SW480 (cell line): Measurements from ENCODE around the gene FAM187B.
"Not testable (repeated sequence)": the region's sequence is repeated elsewhere in the genome, so short reads cannot be mapped to it uniquely, and the experiment has no call there.

Source experiments
- DNase-seq: peaks from one replicate; pipeline ENCODE4 v3.0.0-alpha.2; 2016; ENCODE audit warnings: low spot score

FAM187B gene

GRCh38 chr19:35236638-35237400 lies 8.3 kb upstream of the FAM187B start:
- peak; percentile 48 for DNase-seq

DNA sequence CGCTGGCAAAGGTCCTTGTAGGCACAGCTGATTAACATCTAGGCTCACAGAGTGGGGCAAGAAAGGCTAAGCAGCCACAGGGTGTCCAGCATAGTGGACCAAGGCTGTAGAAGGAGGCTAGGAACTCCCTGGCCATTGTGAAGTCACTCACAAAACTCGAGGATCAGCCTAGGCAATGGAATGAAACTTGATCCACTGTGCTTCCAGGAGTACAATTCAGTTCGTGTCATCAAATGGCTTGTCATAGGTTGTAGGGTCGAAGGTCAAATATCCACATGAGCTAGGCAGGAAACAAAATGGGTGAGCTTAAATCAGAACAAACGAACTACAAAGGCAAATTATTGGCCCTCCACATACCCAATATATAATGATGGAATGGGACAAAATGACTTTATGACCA lies 4.4 kb upstream of the FAM187B start:
- no peak for DNase-seq

- no peak for DNase-seq
These were observed 3.6 kb upstream of the FAM187B start for GRCh38 chr19:35231956-35232645.

DNA sequence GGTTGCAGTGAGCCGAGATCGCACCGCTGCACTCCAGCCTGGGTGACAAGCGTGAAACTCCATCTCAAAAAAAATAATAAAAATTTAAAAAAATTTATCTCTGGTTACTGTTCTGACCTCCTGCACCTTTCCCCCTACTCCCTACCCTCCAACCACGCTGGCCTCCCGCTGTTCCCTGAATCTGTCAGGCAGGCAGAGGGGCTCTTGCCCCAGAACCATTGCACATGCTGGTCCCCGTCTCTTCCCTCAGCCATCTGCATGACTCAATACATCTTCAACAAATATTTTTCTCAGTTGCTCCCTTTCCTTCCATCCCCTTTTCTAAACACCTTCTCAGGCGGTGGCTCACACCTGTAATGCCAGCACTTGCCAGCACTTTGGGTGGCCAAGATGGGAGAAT lies 1.1 kb upstream of the FAM187B start:
- DNase-seq, result no peak

DNA sequence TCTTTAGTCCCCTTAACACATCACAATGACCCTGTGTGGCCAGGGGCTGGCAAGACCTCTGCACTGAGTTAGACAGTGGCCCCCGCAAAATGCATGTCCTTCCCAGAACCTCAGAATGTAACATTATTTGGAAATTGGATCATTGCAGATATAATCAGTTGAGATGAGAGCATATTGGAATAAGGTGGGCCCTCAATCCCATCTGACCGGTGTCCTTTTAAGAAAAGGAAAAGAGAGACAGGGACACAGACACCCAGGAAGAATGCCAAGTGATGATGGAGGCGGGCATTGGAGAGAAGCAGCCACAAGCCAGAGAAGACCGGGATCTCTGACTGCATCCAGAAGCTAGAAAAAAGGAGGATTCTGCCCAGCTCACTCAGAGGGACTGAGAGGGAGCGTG lies 1.8 kb downstream of the FAM187B start:
- DNase-seq, result no peak

GRCh38 chr19:35225951-35226350 lies 2.6 kb downstream of the FAM187B start:
- DNase-seq, result no peak

- DNase-seq, result no peak
These were observed 3.6 kb downstream of the FAM187B start for GRCh38 chr19:35224681-35225571.

- no peak for DNase-seq
These were observed 4.6 kb downstream of the FAM187B start for GRCh38 chr19:35223862-35224505.

- DNase-seq, result no peak
These were observed 5.3 kb downstream of the FAM187B start for GRCh38 chr19:35223084-35223790.

DNA sequence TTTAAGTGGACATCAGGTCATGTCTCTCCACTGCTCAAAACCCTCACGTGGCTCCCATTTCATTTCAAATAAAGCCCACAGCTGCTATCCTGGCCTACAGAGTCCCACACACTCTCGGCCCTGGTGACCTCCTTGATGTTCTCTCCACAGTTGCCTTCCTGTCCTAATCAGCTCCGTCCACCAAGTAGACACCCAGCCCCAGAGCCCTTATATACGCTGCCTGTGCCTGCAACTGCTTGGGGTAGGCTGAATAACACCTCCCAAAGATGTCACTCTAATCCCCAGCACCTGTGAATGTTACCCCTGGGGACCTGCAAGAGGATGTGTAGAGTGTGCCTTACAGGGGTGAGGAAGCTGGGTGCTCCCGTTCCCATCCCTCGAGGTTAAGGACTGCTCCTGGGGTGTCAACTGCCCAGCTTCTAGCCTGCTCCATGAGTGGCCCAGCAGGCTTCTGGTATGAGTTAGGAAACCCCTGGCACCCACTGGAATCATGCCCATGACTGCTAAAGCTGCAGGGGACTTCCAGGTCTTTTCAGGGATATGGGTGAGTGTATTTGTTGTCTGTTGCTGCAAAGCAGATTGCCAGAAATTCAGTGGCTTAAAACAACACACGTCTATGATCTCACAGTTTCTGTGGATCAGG lies 6.0 kb downstream of the FAM187B start:
- DNase-seq, result no peak

- DNase-seq, result not testable (repeated sequence)
These were observed 7.5 kb downstream of the FAM187B start for GRCh38 chr19:35220973-35221590.

- DNase-seq, result no peak
These were observed 8.1 kb downstream of the FAM187B start for GRCh38 chr19:35220315-35220921.

GRCh38 chr19:35219008-35219407 lies 9.5 kb downstream of the FAM187B start:
- DNase-seq, result no peak

DNA sequence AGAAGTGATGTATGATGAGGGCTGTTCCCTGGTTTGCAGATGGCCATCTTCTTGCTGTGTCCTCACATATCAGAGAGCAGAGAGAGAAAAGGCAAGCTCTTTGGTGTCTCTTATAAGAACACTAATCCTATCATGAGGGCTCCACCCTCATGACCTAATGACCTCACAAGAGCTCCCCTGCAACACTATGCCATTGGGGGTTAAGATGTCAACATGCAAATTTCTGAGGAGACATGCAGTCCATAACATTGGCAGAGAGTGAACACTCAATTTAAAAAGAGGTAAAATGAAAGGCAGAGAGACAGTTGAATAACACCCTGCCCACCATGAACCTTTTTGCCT lies 10.9 kb downstream of the FAM187B start:
- DNase-seq, result no peak

GRCh38 chr19:35216833-35217648 lies 11.5 kb downstream of the FAM187B start:
- no peak for DNase-seq

DNA sequence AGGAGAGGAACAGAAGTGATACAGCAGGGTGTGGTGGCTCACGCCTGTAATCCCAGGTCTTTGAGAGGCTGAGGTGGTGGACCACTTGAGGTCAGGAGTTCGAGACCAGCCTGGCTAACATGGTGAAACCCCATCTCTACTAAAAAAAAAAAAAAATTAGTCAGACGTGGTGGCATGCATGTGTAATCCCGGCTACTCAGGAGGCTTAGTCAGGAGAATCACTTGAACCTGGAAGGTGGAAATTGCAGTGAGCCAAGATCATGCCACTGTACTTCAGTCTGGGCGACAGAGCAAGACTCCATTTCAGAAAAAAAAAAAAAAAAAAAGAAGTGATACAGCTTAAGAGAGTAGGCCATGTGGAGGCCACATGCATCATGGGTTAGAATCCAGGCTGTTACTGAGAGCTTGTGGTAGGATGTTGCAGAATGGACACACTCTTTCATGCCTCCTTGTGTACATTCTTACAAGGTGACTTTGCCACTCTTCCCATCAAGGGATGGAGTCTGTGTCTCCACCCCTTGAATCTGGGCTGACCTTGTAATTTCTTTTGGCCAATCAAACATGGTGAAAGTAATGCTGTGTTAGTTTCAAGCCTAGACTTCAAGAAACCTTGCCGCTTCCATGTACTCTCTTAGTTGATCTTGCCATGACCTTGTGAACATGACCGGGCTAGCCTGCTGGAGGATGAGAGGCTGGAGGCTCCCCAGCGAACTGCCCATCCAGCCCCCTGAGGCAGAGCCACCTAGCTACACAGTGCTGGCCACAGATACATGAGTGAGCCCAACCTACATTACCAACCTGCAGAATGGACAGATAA lies 12.3 kb downstream of the FAM187B start:
- DNase-seq, result no peak

DNA sequence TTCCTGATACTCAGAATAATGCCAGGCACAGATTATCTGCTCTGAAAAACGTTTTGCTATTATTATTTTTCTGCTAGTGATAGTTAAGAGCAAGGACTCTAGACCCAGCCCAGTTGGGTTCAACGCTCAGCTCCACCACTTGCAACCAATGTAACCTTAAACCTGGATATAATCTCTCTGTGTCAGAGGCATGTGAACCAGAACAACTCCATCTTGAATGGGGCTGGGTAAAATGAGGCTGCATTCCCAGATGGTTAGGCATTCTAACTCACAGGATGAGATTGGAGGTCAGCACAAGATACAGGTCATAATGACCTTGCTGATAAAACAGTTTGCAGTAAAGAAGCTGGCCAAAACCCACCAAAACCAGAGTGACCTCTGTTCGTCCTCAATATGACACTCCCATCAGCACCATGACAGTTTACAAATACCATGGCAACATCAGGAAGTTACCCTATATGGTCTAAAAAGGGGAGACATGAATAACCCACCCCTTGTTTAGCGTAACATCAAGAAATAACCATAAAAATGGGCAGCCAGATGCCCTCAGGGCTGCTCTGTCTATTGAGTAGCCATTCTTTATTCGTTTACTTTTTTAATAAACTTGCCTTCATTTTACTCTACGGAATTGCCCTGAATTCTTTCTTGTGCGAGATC lies 13.6 kb downstream of the FAM187B start:
- DNase-seq, result no peak
